NCI-H2227 (cell line): Measurements from ENCODE around the gene ZNF429.
A peak's percentile ranks its signal among the peaks of the same experiment; 100 is the strongest.
"Not testable (repeated sequence)": the region's sequence is repeated elsewhere in the genome, so short reads cannot be mapped to it uniquely, and the experiment has no call there.

ENCODE experiments used
- DNase-seq: peaks from one replicate; lab custom pipeline; 2025; ENCODE audit not compliant: unreplicated experiment; lab: John Stamatoyannopoulos, UW

ZNF429 gene

DNA sequence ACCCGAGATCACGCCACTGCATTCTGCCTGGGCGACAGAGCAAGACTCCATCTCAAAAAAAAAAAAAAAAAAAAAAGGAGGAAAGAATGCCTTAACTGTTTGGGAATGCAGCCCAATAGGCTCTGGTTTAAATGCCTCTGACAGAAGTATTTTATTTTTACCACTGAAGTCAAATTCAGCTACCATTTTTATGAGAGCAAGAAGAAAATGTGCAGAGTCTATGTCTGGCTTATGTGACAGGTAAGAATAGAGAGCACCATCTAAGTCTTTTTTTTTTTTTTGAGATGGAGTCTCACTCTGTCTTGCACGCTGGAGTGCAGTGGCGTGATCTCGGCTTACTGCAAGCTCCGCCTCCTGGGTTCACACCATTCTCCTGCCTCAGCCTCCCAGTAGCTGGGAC, 7.2 kb downstream of the ZNF429 start:
- not testable (repeated sequence) for DNase-seq

DNA sequence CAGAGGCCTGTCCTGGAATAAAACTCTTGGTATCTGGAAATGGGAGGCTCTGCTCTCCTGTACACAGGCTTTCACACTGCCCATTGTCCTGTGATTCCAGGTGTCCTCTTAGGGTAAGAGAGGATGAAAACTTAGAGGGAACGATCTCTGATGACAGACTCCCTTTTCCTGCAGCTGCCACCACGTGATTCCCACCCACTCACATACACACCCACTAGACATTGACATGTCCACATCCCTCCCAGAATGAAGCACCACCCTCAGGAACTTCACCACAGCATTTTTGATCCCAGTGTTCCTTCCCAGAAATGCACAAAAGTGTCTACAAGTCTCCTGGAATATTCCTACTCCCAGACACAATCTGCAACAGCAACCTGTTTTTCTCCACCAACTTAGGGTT, 8.2 kb downstream of the ZNF429 start:
- no peak for DNase-seq

DNA sequence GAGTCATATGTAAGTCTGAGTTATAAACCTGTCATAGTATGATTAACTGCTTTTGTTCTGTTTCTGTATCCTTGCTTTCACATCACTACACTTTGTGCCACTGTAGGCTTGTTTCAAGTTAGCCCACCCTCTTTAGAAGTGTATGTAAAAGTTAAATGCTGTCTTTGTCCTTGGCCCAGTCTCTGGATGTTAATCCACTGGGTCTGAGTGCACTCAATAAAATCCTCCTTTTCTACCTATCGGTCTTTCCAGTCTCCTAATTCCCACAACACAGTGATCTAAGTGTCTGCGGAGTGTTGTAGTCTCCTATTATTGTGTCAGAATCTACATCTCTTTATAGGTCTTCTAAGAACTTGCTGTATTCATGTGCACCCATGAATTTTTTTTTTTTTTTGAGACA, 14.1 kb downstream of the ZNF429 start:
- no peak for DNase-seq

DNA sequence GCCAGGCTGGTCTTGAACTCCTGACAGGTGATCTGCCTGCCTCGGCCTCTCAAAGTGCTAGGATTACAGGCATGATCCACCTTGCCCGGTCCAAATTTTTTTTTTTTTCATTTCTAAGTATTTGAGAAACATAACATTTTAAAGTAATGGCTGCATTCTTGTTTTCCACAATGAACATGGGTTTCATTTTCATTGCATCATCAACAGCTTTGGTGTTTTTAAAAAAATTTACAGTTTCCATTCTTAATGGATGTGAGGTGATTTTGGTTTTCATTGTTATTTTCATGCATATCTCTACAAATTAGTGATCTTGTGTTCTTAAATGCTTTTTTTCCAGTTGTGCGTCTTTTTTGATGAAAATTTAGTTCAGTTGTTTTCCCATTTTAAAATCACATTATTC, 27.5 kb downstream of the ZNF429 start:
- no peak for DNase-seq

DNA sequence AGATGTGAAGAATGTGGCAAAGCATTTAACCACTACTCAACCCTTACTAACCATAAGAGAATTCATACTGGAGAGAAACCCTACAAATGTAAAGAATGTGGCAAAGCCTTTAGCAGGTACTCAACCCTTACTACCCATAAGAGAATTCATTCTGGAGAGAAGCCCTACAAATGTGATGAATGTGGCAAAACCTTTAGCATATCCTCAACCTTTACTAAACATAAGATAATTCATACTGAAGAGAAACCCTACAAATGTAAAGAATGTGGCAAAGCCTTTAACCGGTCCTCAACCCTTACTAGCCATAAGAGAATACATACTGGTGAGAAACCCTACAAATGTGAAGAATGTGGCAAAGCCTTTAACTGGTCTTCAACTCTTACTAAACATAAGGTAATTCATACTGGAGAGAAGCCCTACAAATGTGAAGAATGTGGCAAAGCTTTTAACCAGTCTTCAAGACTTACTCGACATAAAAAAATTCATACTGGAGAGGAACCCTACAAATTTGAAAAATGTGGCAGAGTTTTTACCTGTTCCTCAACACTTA, 31.4 kb downstream of the ZNF429 start:
- DNase-seq = not testable (repeated sequence)

DNA sequence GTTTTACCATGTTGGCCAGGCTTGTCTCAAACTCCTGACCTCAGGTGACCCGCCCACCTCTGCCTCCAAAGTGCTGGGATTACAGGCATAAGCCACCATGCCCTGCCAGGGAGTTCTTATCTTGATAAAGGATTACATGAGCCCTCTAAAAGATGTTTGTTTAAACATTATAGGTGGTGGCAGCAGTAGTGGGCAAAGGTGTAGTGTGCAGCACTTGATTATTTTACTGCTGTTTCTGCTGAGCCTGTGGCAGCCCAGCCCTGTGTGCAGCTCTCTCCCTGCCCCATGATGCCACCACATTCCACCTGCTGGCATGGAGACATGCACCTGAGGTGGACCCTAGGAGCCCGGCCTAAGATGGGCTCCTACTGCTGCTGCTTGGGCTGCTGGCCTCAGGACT, 54.0 kb downstream of the ZNF429 start:
- no peak for DNase-seq

DNA sequence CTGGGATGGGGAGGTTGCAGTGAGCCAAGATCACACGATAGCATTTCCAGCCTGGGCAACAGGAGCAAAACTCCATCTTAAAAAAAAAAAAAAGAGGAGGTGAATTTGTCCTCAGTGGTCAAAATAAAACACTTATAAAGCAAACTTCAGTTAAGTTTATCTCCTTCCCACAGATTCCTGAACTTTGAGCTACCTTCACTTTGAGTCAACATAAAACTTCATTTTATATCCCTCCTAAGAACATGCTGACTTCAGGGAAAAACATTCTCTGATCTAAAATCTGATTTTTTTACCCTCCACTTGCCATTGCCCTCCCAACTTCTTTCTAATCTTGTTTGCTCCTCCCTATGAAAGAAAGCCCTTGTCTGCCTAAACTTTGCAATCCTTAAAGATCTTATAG, 59.0 kb downstream of the ZNF429 start:
- DNase-seq = no peak

DNA sequence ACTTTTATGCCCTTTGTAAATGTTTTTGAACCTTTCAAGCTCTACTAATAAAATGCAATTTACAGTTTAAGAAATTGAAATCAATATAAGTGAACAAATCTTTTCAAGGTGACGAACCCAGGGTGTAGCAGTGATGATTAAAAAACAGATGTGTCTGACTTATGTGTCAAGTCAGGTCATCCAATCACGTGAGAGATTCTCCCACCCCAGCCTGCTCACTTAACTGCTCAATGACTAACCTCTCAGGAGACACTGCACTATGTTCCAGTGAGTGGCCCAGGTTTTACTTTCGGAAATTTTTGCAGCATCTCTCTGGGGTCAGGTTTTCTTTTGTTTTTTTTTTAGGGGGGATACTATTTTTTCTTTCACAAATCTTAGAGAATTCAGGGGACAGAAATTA, 60.7 kb downstream of the ZNF429 start:
- DNase-seq = no peak

DNA sequence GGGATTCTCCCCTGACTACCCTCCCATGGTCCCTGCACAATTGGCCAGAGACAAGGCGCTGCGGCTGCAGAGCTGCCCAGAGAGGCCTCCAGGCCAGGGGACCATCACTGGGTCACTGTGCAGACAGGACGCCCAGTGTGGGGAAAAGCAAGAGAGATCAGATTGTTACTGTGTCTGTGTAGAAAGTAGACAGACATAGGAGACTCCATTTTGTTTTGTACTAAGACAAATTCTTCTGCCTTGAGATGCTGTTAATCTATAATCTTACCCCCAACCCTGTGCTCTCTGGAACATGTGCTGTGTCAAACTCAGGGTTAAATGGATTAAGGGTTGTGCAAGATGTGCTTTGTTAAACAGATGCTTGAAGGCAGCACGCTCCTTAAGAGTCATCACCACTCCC, 62.4 kb downstream of the ZNF429 start:
- not testable (repeated sequence) for DNase-seq

DNA sequence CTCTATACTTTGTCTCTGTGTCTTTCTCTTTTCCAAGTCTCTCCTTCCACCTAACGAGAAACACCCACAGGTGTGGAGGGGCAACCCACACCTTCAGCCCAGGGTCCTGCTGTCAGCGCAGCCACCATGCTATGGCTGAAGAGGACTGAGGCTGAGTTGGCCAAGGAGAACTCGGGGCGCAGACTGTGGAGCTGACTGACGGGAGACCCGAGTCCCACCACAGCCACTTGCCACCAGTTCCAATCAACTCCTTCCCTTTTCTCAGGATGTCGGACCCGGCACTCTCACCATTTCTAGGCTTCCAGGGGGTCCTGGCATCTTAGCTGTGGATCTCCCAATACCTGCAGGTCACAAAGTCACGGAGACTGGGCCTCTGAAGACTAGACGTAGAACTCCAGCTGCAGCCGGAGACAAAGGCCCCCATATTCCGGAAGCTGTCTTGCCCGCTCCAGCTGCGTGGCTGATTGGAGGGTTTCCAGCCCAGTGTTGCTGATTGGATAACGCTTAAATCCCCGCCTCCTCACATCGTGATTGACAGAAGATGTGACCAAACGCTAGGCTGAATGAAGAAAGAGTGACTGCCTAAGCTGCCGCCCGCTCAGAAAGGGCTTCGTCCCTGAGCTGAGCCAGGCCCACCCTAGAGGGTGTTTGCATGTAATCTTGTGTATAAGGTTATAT, 63.6 kb downstream of the ZNF429 start:
- DNase-seq = peak; percentile 97

DNA sequence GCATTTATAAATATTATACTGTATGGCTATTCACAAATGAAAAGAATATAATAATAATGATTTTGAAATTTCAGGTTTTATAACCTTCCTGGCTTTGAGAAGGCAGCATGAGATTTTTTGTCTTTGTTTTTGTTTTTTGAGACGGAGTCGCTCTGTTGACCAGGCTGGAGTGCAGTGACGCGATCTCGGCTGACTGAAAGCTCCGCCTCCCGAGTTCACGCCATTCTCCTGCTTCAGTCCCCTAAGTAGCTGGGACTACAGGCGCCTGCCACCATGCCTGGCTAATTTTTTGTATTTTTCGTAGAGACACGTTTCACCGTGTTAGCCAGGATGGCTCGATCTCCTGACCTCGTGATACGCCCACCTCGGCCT, 64.1 kb downstream of the ZNF429 start:
- DNase-seq = peak; percentile 72

DNA sequence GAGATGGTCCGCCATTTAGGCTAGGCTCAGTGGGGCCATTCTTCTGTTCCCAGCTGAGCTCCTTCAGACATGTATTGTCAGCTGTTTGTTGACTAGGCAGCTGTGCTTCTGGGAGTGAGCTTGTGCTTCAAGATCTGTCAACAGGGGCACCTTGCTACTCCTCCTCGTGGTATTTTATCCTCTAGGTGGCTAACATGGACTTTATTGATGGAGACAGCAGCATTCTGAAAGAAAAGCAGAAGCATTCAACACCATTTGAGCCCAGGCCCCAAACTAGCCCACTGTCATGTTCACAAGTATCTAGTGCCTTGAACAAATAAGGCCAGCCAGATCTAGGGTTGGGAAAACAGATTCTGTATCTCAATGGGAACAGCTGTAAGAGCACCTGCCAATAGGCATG, 65.9 kb downstream of the ZNF429 start:
- no peak for DNase-seq

DNA sequence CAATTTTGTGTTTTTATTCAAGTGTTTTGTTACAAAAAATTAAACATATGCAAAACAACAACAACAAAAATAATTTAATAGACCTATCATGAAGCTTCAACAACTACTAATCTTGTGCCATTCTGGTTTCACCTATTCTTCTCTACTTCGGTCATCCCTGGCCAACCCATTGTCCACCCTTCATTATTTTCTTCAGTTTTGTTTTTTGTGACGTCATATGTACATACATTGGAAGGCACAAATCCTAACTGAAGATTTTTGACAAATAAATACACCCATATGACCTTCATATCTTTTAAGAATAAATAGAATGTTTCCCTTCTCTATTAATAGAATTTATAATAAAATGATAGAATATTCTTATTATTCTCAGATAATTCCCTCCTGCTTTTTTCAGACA, 69.2 kb downstream of the ZNF429 start:
- no peak for DNase-seq

DNA sequence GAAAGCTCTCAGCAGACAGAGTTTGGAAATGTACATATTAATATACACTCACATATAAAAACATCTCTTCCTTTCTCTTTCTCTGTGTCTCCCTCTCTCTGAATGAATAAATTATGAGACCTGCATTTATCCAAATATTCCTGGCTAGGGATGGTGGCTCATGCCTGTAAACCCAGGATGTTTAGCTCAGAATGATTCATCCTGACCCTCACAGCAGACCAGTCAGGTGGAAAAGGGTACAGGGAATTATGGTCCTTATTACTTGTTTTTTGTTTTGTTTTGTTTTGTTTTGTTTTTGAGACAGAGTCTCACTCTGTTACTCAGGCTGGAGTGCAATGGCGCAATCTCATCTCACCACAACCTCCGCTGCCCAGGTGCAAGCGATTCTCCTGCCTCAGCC, 71.1 kb downstream of the ZNF429 start:
- DNase-seq = no peak

DNA sequence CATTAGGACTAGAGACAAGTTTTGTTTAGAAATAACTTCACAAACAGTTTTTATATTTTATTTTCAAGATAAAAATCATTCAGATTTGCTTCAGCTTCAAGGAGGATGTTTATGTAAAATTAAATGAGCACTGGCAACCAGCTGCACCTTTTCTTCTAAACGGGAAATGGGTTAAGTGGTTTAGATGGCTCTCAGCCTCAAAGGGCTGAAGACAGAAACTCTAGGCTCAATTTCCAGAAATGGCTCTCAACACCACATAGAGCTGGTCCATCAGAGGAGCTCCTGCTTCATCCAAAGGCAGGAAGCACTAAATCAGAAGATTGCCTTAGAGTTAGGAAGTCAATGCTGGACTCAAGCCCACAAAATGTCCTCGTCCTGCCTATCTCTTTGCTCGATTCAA, 74.7 kb downstream of the ZNF429 start:
- no peak for DNase-seq

DNA sequence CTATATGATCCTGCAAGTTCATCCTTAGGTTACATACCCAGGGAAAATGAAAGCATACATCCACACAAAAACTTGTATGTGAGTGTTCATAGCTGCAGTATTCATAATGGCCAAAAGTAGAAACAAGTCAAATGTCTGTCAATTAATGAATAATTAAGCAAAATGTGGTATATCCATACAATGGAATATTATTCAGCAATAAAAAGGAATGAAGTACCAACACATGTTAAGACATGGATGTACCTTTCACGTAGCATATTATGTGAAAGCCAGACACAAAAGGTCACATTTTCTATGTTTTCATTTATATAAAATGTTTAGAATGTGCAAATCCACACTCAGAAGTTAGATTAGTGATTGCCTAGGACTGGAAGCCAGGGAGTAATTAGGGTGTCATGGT, 75.4 kb downstream of the ZNF429 start:
- no peak for DNase-seq

DNA sequence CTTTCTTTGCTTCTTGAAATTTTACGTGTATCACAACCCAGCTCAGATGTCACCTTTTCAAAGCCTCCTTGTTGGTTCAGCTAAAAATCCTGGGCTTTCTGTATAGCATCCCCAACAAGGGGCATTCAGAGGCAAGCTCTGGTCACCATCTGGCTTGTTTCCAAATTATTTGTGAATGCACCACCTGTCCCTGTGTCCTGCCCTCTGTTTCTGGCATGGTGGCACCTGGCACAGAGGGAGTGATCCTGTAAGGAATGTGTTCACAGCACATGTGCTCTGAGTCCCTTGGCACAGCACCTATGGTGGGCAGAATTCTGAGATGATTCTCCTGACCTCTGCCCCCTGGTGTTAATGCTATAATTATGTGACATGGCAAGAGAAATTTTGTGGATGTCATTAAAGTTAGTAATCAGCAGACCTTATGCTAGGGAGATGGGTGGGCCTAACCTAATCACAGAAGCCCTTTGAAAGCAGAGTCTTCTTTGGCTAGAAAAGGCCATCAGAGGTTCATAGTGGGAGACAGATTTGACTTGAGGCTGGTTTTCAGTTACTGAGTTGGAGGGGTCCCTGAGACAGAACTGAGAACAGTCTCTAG, 76.3 kb downstream of the ZNF429 start:
- DNase-seq = no peak

DNA sequence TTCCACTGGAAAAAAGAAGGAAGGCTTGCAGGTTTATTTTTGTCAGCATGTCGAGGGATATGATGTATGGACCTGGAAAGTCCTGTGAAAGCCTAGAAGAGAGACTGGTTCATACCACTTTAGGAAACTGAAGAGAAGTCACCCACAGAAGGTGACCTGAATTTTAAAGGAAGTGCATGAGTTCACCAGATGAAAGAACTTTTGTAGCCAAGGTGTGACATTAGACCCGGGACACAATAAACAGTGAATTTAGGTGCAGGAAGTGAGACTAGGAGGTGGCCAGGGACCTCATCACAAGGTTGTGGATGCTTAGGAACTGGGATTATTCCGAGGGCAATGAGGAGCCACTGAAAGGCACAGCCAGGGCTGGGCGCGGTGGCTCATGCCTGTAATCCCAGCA, 79.1 kb downstream of the ZNF429 start:
- no peak for DNase-seq

DNA sequence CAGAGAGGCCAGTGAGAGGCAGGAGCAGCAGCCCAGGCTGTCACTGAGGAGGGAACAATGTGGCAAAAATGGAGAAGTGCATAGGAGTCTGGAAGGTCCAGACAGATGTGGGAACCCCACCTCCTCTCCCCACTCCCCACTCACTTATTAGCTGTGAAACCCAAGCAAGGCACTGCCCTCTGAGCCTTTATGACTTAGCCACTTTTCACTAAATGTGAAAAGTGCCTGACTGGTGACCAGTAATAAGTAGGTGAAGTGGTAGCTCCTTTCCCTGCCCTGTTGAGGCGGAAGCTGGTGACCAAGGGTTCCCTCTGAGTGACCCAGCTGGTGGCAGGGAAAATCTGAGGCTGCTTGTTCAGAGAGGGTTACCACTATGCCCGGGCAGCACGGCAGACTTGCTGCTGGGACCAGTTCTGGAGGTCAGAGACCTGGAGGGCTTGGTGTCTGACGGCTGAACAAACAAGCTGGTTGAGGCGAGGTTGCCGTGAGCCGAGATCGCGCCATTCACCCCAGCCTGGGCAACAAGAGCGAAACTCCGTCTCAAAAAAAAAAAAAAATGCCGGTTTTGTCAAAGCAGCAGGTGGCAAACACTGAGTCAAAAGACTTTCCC, 80.0 kb downstream of the ZNF429 start:
- DNase-seq = no peak

DNA sequence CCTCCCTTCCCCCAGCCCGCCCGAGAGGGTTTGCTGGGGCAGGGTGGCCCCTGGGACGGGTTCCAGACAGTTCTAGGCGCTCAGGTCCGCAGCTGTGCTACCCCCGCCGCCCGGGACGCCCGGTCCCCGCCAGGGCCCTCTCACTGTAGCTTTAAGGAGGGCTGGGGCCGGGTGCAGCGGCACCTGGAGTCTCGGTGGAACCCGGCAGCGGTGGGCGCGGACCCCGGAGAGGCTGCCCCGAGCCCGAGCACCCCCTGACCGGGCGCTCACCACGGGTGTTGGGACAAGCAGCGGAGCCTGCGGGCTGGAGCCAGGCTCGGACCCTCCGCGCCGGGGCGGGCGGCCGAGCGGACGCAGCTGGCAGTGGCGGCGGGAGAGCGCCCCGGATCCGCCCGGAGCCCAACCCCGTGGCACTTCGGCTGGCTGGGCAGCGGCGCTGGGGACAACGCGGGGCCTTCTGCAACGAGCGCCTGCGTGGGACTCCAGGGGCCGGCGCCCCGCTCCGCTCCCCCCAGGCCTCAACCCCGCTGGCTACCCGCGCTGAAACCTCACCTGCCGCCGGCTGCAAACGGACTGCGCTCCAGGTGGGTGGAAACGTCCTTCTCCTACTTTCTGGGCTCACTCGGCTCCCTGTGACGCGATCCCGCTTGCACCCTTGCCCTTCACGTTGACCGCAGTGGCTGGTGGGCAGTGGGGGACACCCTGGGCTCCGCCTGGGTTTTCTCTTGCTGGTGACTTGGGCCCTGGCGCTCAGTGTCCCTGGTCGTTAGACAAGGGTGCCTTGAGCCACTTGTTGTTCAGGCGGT, 81.1 kb downstream of the ZNF429 start:
- DNase-seq = no peak

DNA sequence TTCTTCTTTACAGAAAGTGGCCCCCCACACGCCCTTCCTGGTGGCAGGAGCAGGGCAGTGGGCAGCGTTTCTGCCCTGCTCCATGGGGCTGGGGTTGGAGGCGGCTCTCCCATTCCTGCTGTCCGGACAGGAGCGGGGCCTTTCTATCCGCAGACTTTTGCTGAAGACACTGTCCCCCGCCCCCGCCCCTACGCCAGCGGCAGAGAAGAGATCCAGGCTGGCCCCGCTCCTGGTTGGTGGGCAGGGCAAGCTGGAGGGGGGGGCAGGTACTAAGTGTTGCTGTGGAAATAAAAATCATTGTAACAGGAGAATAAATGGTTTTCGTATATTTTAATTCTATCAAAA, 81.7 kb downstream of the ZNF429 start:
- no peak for DNase-seq

DNA sequence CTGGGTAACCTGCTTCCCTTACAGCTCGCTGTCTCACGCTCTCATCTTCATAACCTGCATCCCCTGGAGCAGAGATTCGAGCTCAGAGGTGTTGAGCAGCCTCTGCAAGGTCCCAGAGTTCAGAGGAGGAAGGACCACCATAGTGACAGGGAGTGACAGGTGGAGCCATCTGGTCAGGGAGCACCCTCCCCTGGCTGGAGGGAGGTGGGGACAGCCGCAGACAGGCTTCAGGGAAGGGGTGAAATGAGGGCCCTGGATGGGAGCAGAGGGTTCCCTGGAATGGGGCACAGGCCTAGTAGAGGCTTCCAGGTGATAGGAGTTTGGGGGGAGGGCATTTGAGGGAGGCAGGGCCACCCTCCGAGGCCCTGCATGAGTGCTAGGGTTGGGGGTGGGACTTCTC, 82.1 kb downstream of the ZNF429 start:
- DNase-seq = no peak
